HepG2 (cell line): ENCODE results near the gene CD209.

ENCODE experiments used
- HCFC1 ChIP-seq: fragments of 150-350 bp; IDR thresholded peaks from 2 replicates; pipeline ENCODE4 v1.6.1; 2014; ENCODE audit warnings: low read depth, low read length
- JUNB ChIP-seq: sonication (generic); formaldehyde crosslinking; IDR thresholded peaks from 2 replicates; pipeline ENCODE4 v1.8.0; 2022; ENCODE audit warnings: missing genetic modification reagents, mild to moderate bottlenecking, borderline replicate concordance
- KMT2B ChIP-seq: IDR thresholded peaks from 2 replicates; pipeline ENCODE4 v1.6.1; 2016; ENCODE audit warnings: missing genetic modification reagents, missing compliant biosample characterization
- NBN ChIP-seq: fragments of 450-650 bp; conservative IDR thresholded peaks from 2 replicates; pipeline ENCODE4 v1.6.1; 2017
- PCBP2 ChIP-seq: fragments of 200-400 bp; formaldehyde crosslinking; optimal IDR thresholded peaks from 2 replicates; pipeline ENCODE3; 2018; ENCODE audit warnings: low read length, low read depth; ENCODE audit not compliant: poor library complexity, severe bottlenecking
- POLR2A ChIP-seq, 2 experiments: IDR thresholded peaks; 2 replicates each; pipeline ENCODE4 v1.6.1; 2011; ENCODE audit warnings: low read depth in 2 of 2, low read length in 2 of 2, mild to moderate bottlenecking in 1 of 2, moderate library complexity in 1 of 2; ENCODE audit not compliant: insufficient read depth in 1 of 2
- RBFOX2 ChIP-seq: fragments of 200-400 bp; formaldehyde crosslinking; IDR thresholded peaks from 2 replicates; pipeline ENCODE4 v1.6.1; 2017; ENCODE audit warnings: low read depth, mild to moderate bottlenecking, low read length
- REXO4 ChIP-seq: sonication (generic); formaldehyde crosslinking; IDR thresholded peaks from 2 replicates; pipeline ENCODE4 v1.8.0; 2022; ENCODE audit warnings: missing genetic modification reagents, mild to moderate bottlenecking, borderline replicate concordance
- USF2 ChIP-seq, 2 experiments: sonication (generic) in 1 of 2; formaldehyde crosslinking in 1 of 2; IDR thresholded peaks; 2 replicates each; pipeline versions ENCODE4 v1.5.1 to v1.6.1; 2011 to 2020; ENCODE audit warnings: borderline replicate concordance in 1 of 2, low read depth in 1 of 2, low read length in 1 of 2, mild to moderate bottlenecking in 1 of 2, missing genetic modification reagents in 1 of 2, moderate library complexity in 1 of 2
- ZNF639 ChIP-seq: conservative IDR thresholded peaks from 2 replicates; pipeline ENCODE4 v1.6.1; 2018; ENCODE audit warnings: missing genetic modification reagents

- TF ChIP-seq KMT2B (CRISPR knock-in tag) = no peak
- TF ChIP-seq ZNF639 (CRISPR knock-in tag) = no peak
- TF ChIP-seq JUNB = no peak
- no peak for TF ChIP-seq PCBP2
- TF ChIP-seq POLR2A (IDR thresholded peaks at IDR 0.05; ENCODE audit: insufficient read depth in 1 of 2, low read depth in 2 of 2, low read length in 2 of 2) = no peak
- no peak for TF ChIP-seq USF2 (IDR thresholded peaks at IDR 0.05; ENCODE audit: low read depth, low read length)
- TF ChIP-seq USF2 (CRISPR knock-in tag; IDR thresholded peaks at IDR 0.05; ENCODE audit: borderline replicate concordance) = no peak
- TF ChIP-seq NBN = no peak
- TF ChIP-seq RBFOX2 = no peak
- no peak for TF ChIP-seq REXO4 (CRISPR knock-in tag)
- no peak for TF ChIP-seq HCFC1
Measured at GRCh38 chr19:7778081-7778480, 30.7 kb upstream of the CD209 start.
